Measurements from ENCODE around the gene MEGF6. TPM values are rescaled to one million over a fixed set of nuclear protein-coding genes. Genes with fewer than 3 reads are reported as not detected.

The MEGF6 gene
- total and polyA plus RNA-seq, 9 of the 15 experiments (the other 6 are each of a cell fraction or from before 2014, with no cell fraction given), result 0.03 to 1.7 (median 0.24) TPM; not detected in 3

GRCh38 chr1:3593745-3594144 is 17.6 kb downstream of the MEGF6 start:
- POLR2A ChIA-PET, result interaction anchor here (0.5 kb wide), 1 partner anchor 57 kb away, joined by 3 read pairs; no protein-coding TSS in a partner anchor
- ATAC-seq (no peak), DNase-seq (ENCODE audit: extremely low read depth in 1 of 4, low spot score in 3 of 4) (no peak), FAIRE-seq (no peak)
- Histone ChIP-seq H4K20me1 (replicated peaks; ENCODE audit: control insufficient read depth, insufficient read depth, low read length) (peaks cover 14% of the 10 kb centered on the region), H3K27me3 (ENCODE audit: control insufficient read depth in 2 of 2, insufficient read depth in 2 of 2, low read length in 2 of 2) (peaks cover 44 to 77% of the 10 kb centered on the region in 2 experiments; a peak in 4 of 5 replicates), H3K79me2 (ENCODE audit: control insufficient read depth, insufficient read depth, low read length) (no peaks in the 10 kb centered on the region), H3K9me3 (replicated peaks; ENCODE audit: control insufficient read depth, insufficient read depth, low read depth, low read length) (no peaks in the 10 kb centered on the region), H3K9me1 (ENCODE audit: control insufficient read depth, insufficient read depth, low read length) (no peaks in the 10 kb centered on the region), H3K36me3 (ENCODE audit: control insufficient read depth, insufficient read depth, low read length) (no peaks in the 10 kb centered on the region), H3K4me1 (replicated peaks in 1 of 2; ENCODE audit: control insufficient read depth in 2 of 2, insufficient read depth in 2 of 2, low read length in 2 of 2) (peaks cover 0 to 47% of the 10 kb centered on the region in 2 experiments; a peak in 3 of 5 replicates), H2AFZ (ENCODE audit: low read depth, low read length) (no peak overlapping the region), H3K4me2 (ENCODE audit: insufficient read depth, low read length) (no peak overlapping the region), H3K4me3 (no peak overlapping the region), H3K27ac (ENCODE audit: extremely low read depth, low read depth, low read length) (no peak overlapping the region), H3K9ac (ENCODE audit: insufficient read depth in 1 of 2, low read depth in 2 of 2, low read length in 2 of 2) (no peak overlapping the region)
- CTCF ChIA-PET (ENCODE audit: low intra/inter-chr PET ratio), result no interaction called here
- no TSS peak for BruUV-seq (replicated peaks)
- in situ Hi-C loops (cut with MboI) (no loop called here), intact Hi-C loops (cut with micrococcal nuclease) (no loop called here)
- WGBS (ENCODE audit: insufficient coverage, low coverage, missing lambda C conversion rate), result 3% methylated on average over 10 of the region's 10 CpGs
- TF ChIP-seq, protein P1, sequence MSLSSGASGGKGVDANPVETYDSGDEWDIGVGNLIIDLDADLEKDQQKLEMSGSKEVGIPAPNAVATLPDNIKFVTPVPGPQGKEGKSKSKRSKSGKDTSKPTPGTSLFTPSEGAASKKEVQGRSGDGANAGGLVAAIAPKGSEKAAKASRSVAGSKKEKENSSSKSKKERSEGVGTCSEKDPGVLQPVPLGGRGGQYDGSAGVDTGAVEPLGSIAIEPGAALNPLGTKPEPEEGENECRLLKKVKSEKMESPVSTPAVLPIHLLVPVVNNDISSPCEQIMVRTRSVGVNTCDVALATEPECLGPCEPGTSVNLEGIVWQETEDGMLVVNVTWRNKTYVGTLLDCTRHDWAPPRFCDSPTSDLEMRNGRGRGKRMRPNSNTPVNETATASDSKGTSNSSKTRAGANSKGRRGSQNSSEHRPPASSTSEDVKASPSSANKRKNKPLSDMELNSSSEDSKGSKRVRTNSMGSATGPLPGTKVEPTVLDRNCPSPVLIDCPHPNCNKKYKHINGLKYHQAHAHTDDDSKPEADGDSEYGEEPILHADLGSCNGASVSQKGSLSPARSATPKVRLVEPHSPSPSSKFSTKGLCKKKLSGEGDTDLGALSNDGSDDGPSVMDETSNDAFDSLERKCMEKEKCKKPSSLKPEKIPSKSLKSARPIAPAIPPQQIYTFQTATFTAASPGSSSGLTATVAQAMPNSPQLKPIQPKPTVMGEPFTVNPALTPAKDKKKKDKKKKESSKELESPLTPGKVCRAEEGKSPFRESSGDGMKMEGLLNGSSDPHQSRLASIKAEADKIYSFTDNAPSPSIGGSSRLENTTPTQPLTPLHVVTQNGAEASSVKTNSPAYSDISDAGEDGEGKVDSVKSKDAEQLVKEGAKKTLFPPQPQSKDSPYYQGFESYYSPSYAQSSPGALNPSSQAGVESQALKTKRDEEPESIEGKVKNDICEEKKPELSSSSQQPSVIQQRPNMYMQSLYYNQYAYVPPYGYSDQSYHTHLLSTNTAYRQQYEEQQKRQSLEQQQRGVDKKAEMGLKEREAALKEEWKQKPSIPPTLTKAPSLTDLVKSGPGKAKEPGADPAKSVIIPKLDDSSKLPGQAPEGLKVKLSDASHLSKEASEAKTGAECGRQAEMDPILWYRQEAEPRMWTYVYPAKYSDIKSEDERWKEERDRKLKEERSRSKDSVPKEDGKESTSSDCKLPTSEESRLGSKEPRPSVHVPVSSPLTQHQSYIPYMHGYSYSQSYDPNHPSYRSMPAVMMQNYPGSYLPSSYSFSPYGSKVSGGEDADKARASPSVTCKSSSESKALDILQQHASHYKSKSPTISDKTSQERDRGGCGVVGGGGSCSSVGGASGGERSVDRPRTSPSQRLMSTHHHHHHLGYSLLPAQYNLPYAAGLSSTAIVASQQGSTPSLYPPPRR (CRISPR knock-in tag; IDR thresholded peaks at IDR 0.05; ENCODE audit: borderline replicate concordance), result no peak
- TF ChIP-seq PCBP1 (IDR thresholded peaks at IDR 0.05; ENCODE audit: low read depth, low read length, poor library complexity, severe bottlenecking) (no peak), POU5F1 (IDR thresholded peaks at IDR 0.05; ENCODE audit: borderline replicate concordance, low read depth, low read length, partially characterized antibody) (no peak), MEIS2 (IDR thresholded peaks at IDR 0.05; ENCODE audit: partially characterized antibody) (no peak), ZNF445 (CRISPR knock-in tag; IDR thresholded peaks at IDR 0.05; ENCODE audit: low read depth) (no peak), U2AF1 (optimal IDR thresholded peaks at IDR 0.05; ENCODE audit: low read depth, low read length) (no peak), HOXB6 (CRISPR knock-in tag; IDR thresholded peaks at IDR 0.05; ENCODE audit: borderline replicate concordance) (no peak), ZNF12 (CRISPR knock-in tag; IDR thresholded peaks at IDR 0.05) (no peak), PPARD (CRISPR knock-in tag; IDR thresholded peaks at IDR 0.05) (no peak), FOXJ2 (tag; IDR thresholded peaks at IDR 0.05) (no peak), ZNF165 (CRISPR knock-in tag; IDR thresholded peaks at IDR 0.05; ENCODE audit: borderline replicate concordance) (no peak), ZNF324 (CRISPR knock-in tag; IDR thresholded peaks at IDR 0.05) (no peak), TCF7L2 (IDR thresholded peaks at IDR 0.05; ENCODE audit: low read depth, low read length) (no peak), HMG20A (CRISPR knock-in tag; conservative IDR thresholded peaks at IDR 0.05) (no peak), CGGBP1 (CRISPR knock-in tag; IDR thresholded peaks at IDR 0.05) (no peak)
- TF ChIP-seq, protein P2, sequence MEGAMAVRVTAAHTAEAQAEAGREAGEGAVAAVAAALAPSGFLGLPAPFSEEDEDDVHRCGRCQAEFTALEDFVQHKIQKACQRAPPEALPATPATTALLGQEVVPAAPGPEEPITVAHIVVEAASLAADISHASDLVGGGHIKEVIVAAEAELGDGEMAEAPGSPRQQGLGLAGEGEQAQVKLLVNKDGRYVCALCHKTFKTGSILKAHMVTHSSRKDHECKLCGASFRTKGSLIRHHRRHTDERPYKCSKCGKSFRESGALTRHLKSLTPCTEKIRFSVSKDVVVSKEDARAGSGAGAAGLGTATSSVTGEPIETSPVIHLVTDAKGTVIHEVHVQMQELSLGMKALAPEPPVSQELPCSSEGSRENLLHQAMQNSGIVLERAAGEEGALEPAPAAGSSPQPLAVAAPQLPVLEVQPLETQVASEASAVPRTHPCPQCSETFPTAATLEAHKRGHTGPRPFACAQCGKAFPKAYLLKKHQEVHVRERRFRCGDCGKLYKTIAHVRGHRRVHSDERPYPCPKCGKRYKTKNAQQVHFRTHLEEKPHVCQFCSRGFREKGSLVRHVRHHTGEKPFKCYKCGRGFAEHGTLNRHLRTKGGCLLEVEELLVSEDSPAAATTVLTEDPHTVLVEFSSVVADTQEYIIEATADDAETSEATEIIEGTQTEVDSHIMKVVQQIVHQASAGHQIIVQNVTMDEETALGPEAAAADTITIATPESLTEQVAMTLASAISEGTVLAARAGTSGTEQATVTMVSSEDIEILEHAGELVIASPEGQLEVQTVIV (CRISPR knock-in tag; IDR thresholded peaks at IDR 0.05; ENCODE audit: borderline replicate concordance), result no peak

Data from K562 (cell line).